Memory B cell (primary cell): ENCODE results near the gene NBEA.

Experiments used
- ATAC-seq: fragments of 150-1000 bp; cut with Tn5 transposase; 2 replicates; pipeline ENCODE4 v1.10.0; 2021; ENCODE audit warnings: low read depth, mild to moderate bottlenecking, moderate library complexity
- DNase-seq, 2 donors: peaks; one replicate each; pipeline ENCODE4 v3.0.0; 2022; ENCODE audit warnings: low spot score in 2 of 2
- H3K27ac Mint-ChIP-seq: one replicate; pipeline ENCODE4 v1.8.0; 2022; ENCODE audit warnings: mild to moderate bottlenecking, moderate library complexity, mixed read lengths
- H3K27me3 Mint-ChIP-seq: one replicate; pipeline ENCODE4 v1.8.0; 2022; ENCODE audit warnings: mixed read lengths
- H3K36me3 Mint-ChIP-seq: one replicate; pipeline ENCODE4 v1.8.0; 2022; ENCODE audit warnings: mild to moderate bottlenecking, mixed read lengths
- H3K4me1 Mint-ChIP-seq: one replicate; pipeline ENCODE4 v1.8.0; 2022; ENCODE audit warnings: mixed read lengths
- H3K4me3 Mint-ChIP-seq: one replicate; pipeline ENCODE4 v1.8.0; 2022; ENCODE audit warnings: mild to moderate bottlenecking, moderate library complexity, mixed read lengths
- H3K9me3 Mint-ChIP-seq: one replicate; pipeline ENCODE4 v1.8.0; 2022; ENCODE audit warnings: mixed read lengths

NBEA gene

GRCh38 chr13:35473206-35473775 lies 531.2 kb downstream of the NBEA start:
- Mint-ChIP-seq H3K4me1 (peaks cover 11% of the 10 kb centered on the region), H3K9me3 (peaks cover 5% of the 10 kb centered on the region), H3K4me3 (no peak overlapping the region), H3K36me3 (peaks cover 2% of the 10 kb centered on the region), H3K27me3 (peaks cover 29% of the 10 kb centered on the region), H3K27ac (no peak overlapping the region)
- ATAC-seq (no peak), DNase-seq (no peak)

GRCh38 chr13:35473802-35474201 lies 531.7 kb downstream of the NBEA start:
- no peak overlapping the region for H3K27ac Mint-ChIP-seq
- no peak for ATAC-seq
- H3K4me1 Mint-ChIP-seq: peaks cover 17% of the 10 kb centered on the region
- peaks cover 5% of the 10 kb centered on the region for H3K9me3 Mint-ChIP-seq
- no peak for DNase-seq
- H3K27me3 Mint-ChIP-seq: peaks cover 30% of the 10 kb centered on the region
- H3K36me3 Mint-ChIP-seq: peaks cover 2% of the 10 kb centered on the region
- no peak overlapping the region for H3K4me3 Mint-ChIP-seq

- Mint-ChIP-seq H3K36me3 (peaks cover 2% of the 10 kb centered on the region), H3K27ac (no peak overlapping the region), H3K9me3 (peaks cover 5% of the 10 kb centered on the region), H3K4me3 (no peak overlapping the region), H3K4me1 (peaks cover 17% of the 10 kb centered on the region), H3K27me3 (peaks cover 33% of the 10 kb centered on the region)
- DNase-seq: no peak
- no peak for ATAC-seq
Observed at GRCh38 chr13:35474496-35475211, 532.6 kb downstream of the NBEA start.

GRCh38 chr13:35475212-35475959 lies 533.3 kb downstream of the NBEA start:
- Mint-ChIP-seq H3K4me3 (peak overlapping the region; percentile 75), H3K36me3 (no peaks in the 10 kb centered on the region), H3K27ac (no peak overlapping the region), H3K4me1 (peaks cover 17% of the 10 kb centered on the region), H3K27me3 (peaks cover 29% of the 10 kb centered on the region), H3K9me3 (peaks cover 2% of the 10 kb centered on the region)
- ATAC-seq (no peak), DNase-seq (no peak)

- DNase-seq (peak in 1 of 2 donors; percentile 14), ATAC-seq (peak; percentile 31)
- Mint-ChIP-seq H3K4me1 (peaks cover 17% of the 10 kb centered on the region), H3K36me3 (no peaks in the 10 kb centered on the region), H3K27me3 (peaks cover 26% of the 10 kb centered on the region), H3K27ac (no peak within 1 kb of the TSS), H3K9me3 (peaks cover 2% of the 10 kb centered on the region), H3K4me3 (peak within 1 kb of the TSS; percentile 75)
Observed at GRCh38 chr13:35475960-35476943, 534.2 kb downstream of the NBEA start, which contains the start of gene MAB21L1. TSS of gene MAB21L1 (minus strand) at chr13:35476689. CDS start at chr13:35476138, 551 bp downstream.

GRCh38 chr13:35477386-35477946 lies 535.4 kb downstream of the NBEA start:
- peaks cover 25% of the 10 kb centered on the region for H3K27me3 Mint-ChIP-seq
- H3K27ac Mint-ChIP-seq: no peak overlapping the region
- ATAC-seq (no peak), DNase-seq (no peak)
- no peak overlapping the region for H3K4me3 Mint-ChIP-seq
- H3K9me3 Mint-ChIP-seq: peaks cover 2% of the 10 kb centered on the region
- H3K4me1 Mint-ChIP-seq: peaks cover 17% of the 10 kb centered on the region
- H3K36me3 Mint-ChIP-seq: no peaks in the 10 kb centered on the region

GRCh38 chr13:35478271-35479037 lies 536.4 kb downstream of the NBEA start:
- DNase-seq (no peak), ATAC-seq (no peak)
- Mint-ChIP-seq H3K9me3 (peaks cover 2% of the 10 kb centered on the region), H3K4me3 (peak overlapping the region; percentile 34), H3K36me3 (no peaks in the 10 kb centered on the region), H3K27ac (no peak overlapping the region), H3K4me1 (peaks cover 17% of the 10 kb centered on the region), H3K27me3 (peaks cover 25% of the 10 kb centered on the region)

- H3K27ac Mint-ChIP-seq: no peak overlapping the region
- H3K4me3 Mint-ChIP-seq: no peak overlapping the region
- ATAC-seq (no peak), DNase-seq (no peak)
- peaks cover 17% of the 10 kb centered on the region for H3K4me1 Mint-ChIP-seq
- H3K9me3 Mint-ChIP-seq: peaks cover 2% of the 10 kb centered on the region
- peaks cover 25% of the 10 kb centered on the region for H3K27me3 Mint-ChIP-seq
- H3K36me3 Mint-ChIP-seq: no peaks in the 10 kb centered on the region
Observed at GRCh38 chr13:35479038-35479492, 537.0 kb downstream of the NBEA start.

GRCh38 chr13:35479706-35480105 lies 537.6 kb downstream of the NBEA start:
- ATAC-seq (no peak), DNase-seq (no peak)
- Mint-ChIP-seq H3K27ac (no peak overlapping the region), H3K4me1 (peaks cover 15% of the 10 kb centered on the region), H3K36me3 (no peaks in the 10 kb centered on the region), H3K9me3 (no peaks in the 10 kb centered on the region), H3K27me3 (peaks cover 23% of the 10 kb centered on the region), H3K4me3 (no peak overlapping the region)

GRCh38 chr13:35480346-35480745 lies 538.3 kb downstream of the NBEA start:
- no peak for DNase-seq
- Mint-ChIP-seq H3K36me3 (no peaks in the 10 kb centered on the region), H3K9me3 (no peaks in the 10 kb centered on the region), H3K27ac (no peak overlapping the region), H3K4me3 (no peak overlapping the region), H3K4me1 (peaks cover 15% of the 10 kb centered on the region), H3K27me3 (peaks cover 21% of the 10 kb centered on the region)
- no peak for ATAC-seq

GRCh38 chr13:35481777-35482176 lies 539.7 kb downstream of the NBEA start:
- peaks cover 6% of the 10 kb centered on the region for H3K4me1 Mint-ChIP-seq
- DNase-seq (no peak), ATAC-seq (no peak)
- H3K9me3 Mint-ChIP-seq: no peaks in the 10 kb centered on the region
- H3K27ac Mint-ChIP-seq: no peak overlapping the region
- H3K36me3 Mint-ChIP-seq: no peaks in the 10 kb centered on the region
- no peak overlapping the region for H3K4me3 Mint-ChIP-seq
- H3K27me3 Mint-ChIP-seq: peaks cover 12% of the 10 kb centered on the region

GRCh38 chr13:35482527-35482926 lies 540.5 kb downstream of the NBEA start:
- Mint-ChIP-seq H3K4me1 (peaks cover 6% of the 10 kb centered on the region), H3K9me3 (no peaks in the 10 kb centered on the region), H3K36me3 (peaks cover under 1% of the 10 kb centered on the region), H3K27ac (no peak overlapping the region), H3K27me3 (peaks cover 9% of the 10 kb centered on the region), H3K4me3 (no peak overlapping the region)
- DNase-seq (no peak), ATAC-seq (no peak)
